ENCODE results near the gene MRM1.

GRCh38 chr17:36602924-36603384, 1.6 kb downstream of the MRM1 start:
- peak in 3 of 4 experiments; percentile 55 to 84 (median 57) for TF ChIP-seq CTCF (IDR thresholded peaks at IDR 0.05)
- TF ChIP-seq POLR2A (IDR thresholded peaks at IDR 0.05): no peak
- TF ChIP-seq POLR2AphosphoS5 (IDR thresholded peaks at IDR 0.05): no peak
